Upper lobe of left lung (tissue), 4 donors: ENCODE measurements around the gene MAEA.

Experiments used
- CTCF ChIP-seq, 6 experiments: fragments of 450-650 bp in 4 of 6; fragments of 200-600 bp in 2 of 6; sonication (generic) in 2 of 6; IDR thresholded peaks; one replicate each; pipeline ENCODE4 v1.5.1; 2016 to 2019; ENCODE audit warnings: antibody characterized with exemption in 6 of 6
- POLR2A ChIP-seq, 4 donors: fragments of 450-650 bp; IDR thresholded peaks; one replicate each; pipeline ENCODE4 v1.5.1; 2016 to 2017; ENCODE audit warnings: antibody characterized with exemption in 4 of 4, mild to moderate bottlenecking in 2 of 4
- POLR2AphosphoS5 ChIP-seq, 2 donors: sonication (generic); formaldehyde crosslinking; IDR thresholded peaks; one replicate each; pipeline ENCODE4 v1.5.1; 2017; ENCODE audit warnings: antibody characterized with exemption in 2 of 2

DNA sequence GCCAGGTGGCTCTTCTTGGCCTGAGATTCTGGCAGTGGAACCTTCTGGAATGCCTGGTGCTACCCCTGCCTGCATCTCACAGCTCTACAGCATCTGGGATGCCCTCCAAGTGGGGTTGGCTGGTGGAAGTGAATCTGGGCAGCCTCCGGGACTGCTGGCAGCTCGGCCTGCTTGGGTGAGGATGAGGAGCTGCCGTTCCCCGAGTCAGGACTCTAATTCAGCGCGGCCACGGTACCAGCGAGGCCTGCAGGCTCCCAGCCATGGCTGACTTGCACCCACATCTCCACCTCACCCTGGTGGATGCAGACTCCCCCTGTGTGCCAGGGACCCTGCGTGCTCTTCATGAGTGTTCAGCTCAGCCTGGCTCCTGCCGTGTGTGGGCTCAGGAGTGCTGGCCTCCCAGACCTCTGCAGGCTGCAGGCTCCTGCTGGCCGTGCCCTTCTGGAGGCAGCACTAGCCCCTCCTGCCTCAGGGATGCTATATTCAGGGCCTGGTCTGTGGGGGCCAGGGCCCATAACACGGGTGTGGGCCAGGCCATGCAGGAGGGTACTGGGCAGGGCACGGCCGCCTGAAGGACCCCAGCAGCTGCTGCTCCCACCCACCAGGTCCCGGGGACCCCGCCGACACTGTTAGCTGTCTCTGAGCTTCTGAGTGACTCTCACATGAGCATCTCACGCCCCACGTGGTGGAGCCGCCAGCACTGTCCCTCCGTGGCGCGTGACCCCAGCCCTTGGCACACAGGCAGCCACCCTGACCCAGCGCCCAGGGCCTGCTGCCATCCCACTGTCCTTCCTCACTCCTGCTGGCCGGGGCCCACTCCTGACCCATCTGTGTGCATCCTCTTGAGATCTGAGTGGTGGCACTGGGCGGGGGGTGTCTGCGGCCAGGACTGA, 67.9 kb downstream of the MAEA start:
- no peak for TF ChIP-seq POLR2A (IDR thresholded peaks at IDR 0.05)
- no peak for TF ChIP-seq CTCF (IDR thresholded peaks at IDR 0.05)
- no peak for TF ChIP-seq POLR2AphosphoS5 (IDR thresholded peaks at IDR 0.05)
